ENCODE data around the gene MDM4. TPM values are rescaled to one million over a fixed set of nuclear protein-coding genes. Genes with fewer than 3 reads are reported as not detected.

MDM4 gene
- total RNA-seq, 2 experiments from 2014 or later = 74.7 to 100.0 TPM

GRCh38 chr1:204495078-204495753 is 21.0 kb upstream of the MDM4 start:
- CTCF ChIA-PET = interaction anchor here (1.0 to 18.4 kb wide), 16 partner anchors 8 to 312 kb away, joined by 3 to 918 read pairs (median 6); partner anchors contain the start of gene MDM4

GRCh38 chr1:204495777-204496176 is 20.4 kb upstream of the MDM4 start:
- DNase-seq (no peak), ATAC-seq (no peak)
- CTCF ChIA-PET = interaction anchor here (1.0 to 18.4 kb wide), 9 partner anchors 10 to 311 kb away, joined by 4 to 918 read pairs (median 10); partner anchors contain the start of gene MDM4
- no peaks in the 10 kb centered on the region for H3K27me3 Mint-ChIP-seq
- no peaks in the 10 kb centered on the region for H3K36me3 Mint-ChIP-seq
- peak overlapping the region; percentile 61 for H3K27ac Mint-ChIP-seq
- H3K4me3 Mint-ChIP-seq = peak overlapping the region; percentile 77
- H3K4me1 Mint-ChIP-seq = peaks cover 41% of the 10 kb centered on the region
- no peaks in the 10 kb centered on the region for H3K9me3 Mint-ChIP-seq (ENCODE audit: low read depth)

More at GRCh38 chr1:204495078-204495753, 21.0 kb upstream of the MDM4 start:
- H3K4me1 Mint-ChIP-seq = peaks cover 44% of the 10 kb centered on the region
- no peaks in the 10 kb centered on the region for H3K36me3 Mint-ChIP-seq
- ATAC-seq = peak; percentile 35
- peak overlapping the region; percentile 77 for H3K4me3 Mint-ChIP-seq
- no peaks in the 10 kb centered on the region for H3K27me3 Mint-ChIP-seq
- DNase-seq = no peak
- peak overlapping the region; percentile 86 for H3K27ac Mint-ChIP-seq
- H3K9me3 Mint-ChIP-seq (ENCODE audit: low read depth) = no peaks in the 10 kb centered on the region

GRCh38 chr1:204498981-204499380 is 17.2 kb upstream of the MDM4 start:
- no peak for DNase-seq
- CTCF ChIA-PET = interaction anchor here (1.1 to 18.4 kb wide), 4 partner anchors 59 to 308 kb away, joined by 3 to 918 read pairs (median 4); no protein-coding TSS in a partner anchor
- ATAC-seq = no peak
- no peaks in the 10 kb centered on the region for H3K27me3 Mint-ChIP-seq
- no peak overlapping the region for H3K27ac Mint-ChIP-seq
- no peak overlapping the region for H3K4me3 Mint-ChIP-seq
- peaks cover 26% of the 10 kb centered on the region for H3K4me1 Mint-ChIP-seq
- H3K36me3 Mint-ChIP-seq = no peaks in the 10 kb centered on the region
- H3K9me3 Mint-ChIP-seq (ENCODE audit: low read depth) = no peaks in the 10 kb centered on the region

- no peaks in the 10 kb centered on the region for H3K27me3 Mint-ChIP-seq
- no peaks in the 10 kb centered on the region for H3K36me3 Mint-ChIP-seq
- ATAC-seq (no peak), DNase-seq (no peak)
- H3K27ac Mint-ChIP-seq = no peak overlapping the region
- H3K4me3 Mint-ChIP-seq = no peak overlapping the region
- CTCF ChIA-PET = interaction anchor here (0.9 to 18.4 kb wide), 4 partner anchors 26 to 307 kb away, joined by 3 to 918 read pairs (median 8); no protein-coding TSS in a partner anchor
- no peaks in the 10 kb centered on the region for H3K9me3 Mint-ChIP-seq (ENCODE audit: low read depth)
- H3K4me1 Mint-ChIP-seq = peaks cover 30% of the 10 kb centered on the region
Measured at GRCh38 chr1:204499511-204500468, 16.4 kb upstream of the MDM4 start.

- no peak for DNase-seq
- Mint-ChIP-seq H3K4me1 (peaks cover 27% of the 10 kb centered on the region), H3K27me3 (no peaks in the 10 kb centered on the region), H3K4me3 (no peak overlapping the region), H3K36me3 (no peaks in the 10 kb centered on the region), H3K27ac (no peak overlapping the region), H3K9me3 (ENCODE audit: low read depth) (no peaks in the 10 kb centered on the region)
- CTCF ChIA-PET = interaction anchor here (0.9 to 18.4 kb wide), 15 partner anchors 9 to 305 kb away, joined by 3 to 918 read pairs (median 9); partner anchors contain the start of gene PIK3C2B
- ATAC-seq = no peak
Measured at GRCh38 chr1:204502241-204502640, 14.0 kb upstream of the MDM4 start.

- ATAC-seq (no peak), DNase-seq (no peak)
- H3K9me3 Mint-ChIP-seq (ENCODE audit: low read depth) = no peaks in the 10 kb centered on the region
- no peaks in the 10 kb centered on the region for H3K36me3 Mint-ChIP-seq
- H3K27ac Mint-ChIP-seq = peak overlapping the region; percentile 60
- CTCF ChIA-PET = interaction anchor here (0.5 to 18.4 kb wide), 27 partner anchors 9 to 341 kb away, joined by 3 to 918 read pairs (median 5); partner anchors contain the start of genes MDM4 and PIK3C2B
- H3K27me3 Mint-ChIP-seq = no peaks in the 10 kb centered on the region
- H3K4me3 Mint-ChIP-seq = no peak overlapping the region
- H3K4me1 Mint-ChIP-seq = peaks cover 32% of the 10 kb centered on the region
Measured at GRCh38 chr1:204503122-204503912, 12.9 kb upstream of the MDM4 start.

GRCh38 chr1:204503913-204504519 is 12.2 kb upstream of the MDM4 start:
- DNase-seq (no peak), ATAC-seq (no peak)
- Mint-ChIP-seq H3K4me1 (peaks cover 34% of the 10 kb centered on the region), H3K27me3 (no peaks in the 10 kb centered on the region), H3K36me3 (no peaks in the 10 kb centered on the region), H3K4me3 (no peak overlapping the region), H3K9me3 (ENCODE audit: low read depth) (no peaks in the 10 kb centered on the region), H3K27ac (no peak overlapping the region)
- CTCF ChIA-PET = interaction anchor here (0.6 to 18.4 kb wide), 16 partner anchors 8 to 341 kb away, joined by 3 to 918 read pairs (median 10); partner anchors contain the start of genes MDM4 and PIK3C2B

- Mint-ChIP-seq H3K9me3 (ENCODE audit: low read depth) (no peaks in the 10 kb centered on the region), H3K4me1 (peaks cover 28% of the 10 kb centered on the region), H3K4me3 (peak overlapping the region; percentile 85), H3K27me3 (no peaks in the 10 kb centered on the region), H3K27ac (peak overlapping the region; percentile 100), H3K36me3 (no peaks in the 10 kb centered on the region)
- DNase-seq (no peak), ATAC-seq (no peak)
- CTCF ChIA-PET = interaction anchor here (0.8 to 18.4 kb wide), 13 partner anchors 8 to 301 kb away, joined by 3 to 918 read pairs (median 4); partner anchors contain the start of genes MDM4 and PIK3C2B
Measured at GRCh38 chr1:204505674-204506200, 10.5 kb upstream of the MDM4 start.

GRCh38 chr1:204506201-204506968 is 9.8 kb upstream of the MDM4 start:
- peak overlapping the region; percentile 100 for H3K27ac Mint-ChIP-seq
- no peaks in the 10 kb centered on the region for H3K9me3 Mint-ChIP-seq (ENCODE audit: low read depth)

GRCh38 chr1:204506969-204507316 is 9.3 kb upstream of the MDM4 start:
- Mint-ChIP-seq H3K4me1 (peaks cover 31% of the 10 kb centered on the region), H3K4me3 (peak overlapping the region; percentile 85), H3K27ac (peak overlapping the region; percentile 100), H3K27me3 (no peaks in the 10 kb centered on the region), H3K9me3 (ENCODE audit: low read depth) (no peaks in the 10 kb centered on the region), H3K36me3 (no peaks in the 10 kb centered on the region)
- ATAC-seq (peak; percentile 79), DNase-seq (peak; percentile 93)
- CTCF ChIA-PET = interaction anchor here (0.8 to 18.4 kb wide), 15 partner anchors 9 to 300 kb away, joined by 3 to 918 read pairs (median 4); partner anchors contain the start of genes MDM4 and PIK3C2B

More at GRCh38 chr1:204506201-204506968, 9.8 kb upstream of the MDM4 start:
- H3K27me3 Mint-ChIP-seq = no peaks in the 10 kb centered on the region
- peak overlapping the region; percentile 85 for H3K4me3 Mint-ChIP-seq
- CTCF ChIA-PET = interaction anchor here (0.8 to 18.4 kb wide), 15 partner anchors 9 to 301 kb away, joined by 3 to 918 read pairs (median 4); partner anchors contain the start of genes MDM4 and PIK3C2B
- peak; percentile 88 for DNase-seq
- H3K4me1 Mint-ChIP-seq = peaks cover 30% of the 10 kb centered on the region
- peak; percentile 85 for ATAC-seq
- no peaks in the 10 kb centered on the region for H3K36me3 Mint-ChIP-seq

All from activated CD8-positive, alpha-beta memory T cell treated with anti-CD3 and anti-CD28 coated beads, Interleukin-2, amount 10 ng/mL, durations not matched to agents 7 days and 5 days (primary cell).